H1 (cell line): ENCODE data around the gene XKR7. TPM values are rescaled to one million over a fixed set of nuclear protein-coding genes. Genes with fewer than 3 reads are reported as not detected.

Experiments used
- ASH2L ChIP-seq: fragments of 200-600, 300-600 bp; sonication (generic); IDR thresholded peaks from one replicate; pipeline ENCODE4 v1.7.1; 2017; ENCODE audit warnings: low read length
- CBX5 ChIP-seq: fragments of 300-800, 300-1000 bp; sonication (generic); IDR thresholded peaks from 2 replicates; pipeline ENCODE4 v1.7.1; 2016; ENCODE audit warnings: antibody characterized with exemption, low read length, low read depth
- CHD2 ChIP-seq: IDR thresholded peaks from 2 replicates; pipeline ENCODE4 v1.6.1; 2012; ENCODE audit warnings: low read length, improper control_type of control experiment
- EP300 ChIP-seq, 2 experiments: IDR thresholded peaks; 1 replicate in 1 of 2; 2 replicates in 1 of 2; pipeline ENCODE4 v1.6.1; 2011 to 2012; ENCODE audit warnings: low read depth in 2 of 2, low read length in 2 of 2, mild to moderate bottlenecking in 2 of 2, borderline replicate concordance in 1 of 2, inconsistent platforms in 1 of 2, moderate library complexity in 1 of 2
- FOSL1 ChIP-seq: IDR thresholded peaks from 2 replicates; pipeline ENCODE4 v1.6.1; 2011; ENCODE audit warnings: mild to moderate bottlenecking, low read depth, low read length, moderate library complexity; ENCODE audit not compliant: insufficient read depth
- HDAC6 ChIP-seq: IDR thresholded peaks from one replicate; pipeline ENCODE4 v1.7.1; 2012; ENCODE audit warnings: low read depth, mild to moderate bottlenecking, inconsistent platforms, low read length, moderate library complexity
- NANOG ChIP-seq: IDR thresholded peaks from 2 replicates; pipeline ENCODE4 v1.6.1; 2011; ENCODE audit warnings: low read length, low read depth, mild to moderate bottlenecking, inconsistent platforms; ENCODE audit not compliant: insufficient read depth, poor library complexity, severe bottlenecking
- POU5F1 ChIP-seq: IDR thresholded peaks from 2 replicates; pipeline ENCODE4 v1.6.1; 2011; ENCODE audit warnings: low read depth, mild to moderate bottlenecking, low read length, moderate library complexity
- RBBP5 ChIP-seq: IDR thresholded peaks from 2 replicates; pipeline ENCODE4 v1.7.1; 2012; ENCODE audit warnings: low read depth, mild to moderate bottlenecking, inconsistent platforms, low read length, moderate library complexity, borderline replicate concordance
- RNF2 ChIP-seq: fragments of 200-900, 300-1000 bp; sonication (generic); IDR thresholded peaks from 2 replicates; pipeline ENCODE4 v1.7.1; 2016; ENCODE audit warnings: borderline replicate concordance, low read depth, mild to moderate bottlenecking, antibody characterized with exemption, low read length; ENCODE audit not compliant: poor library complexity, severe bottlenecking; ENCODE audit errors: missing control alignments
- SIN3A ChIP-seq, 2 experiments: IDR thresholded peaks in 1 of 2; conservative IDR thresholded peaks in 1 of 2; 2 replicates each; pipeline ENCODE4 v1.6.1; 2011 to 2012; ENCODE audit warnings: low read length in 2 of 2, improper control_type of control experiment in 1 of 2, low read depth in 1 of 2, mild to moderate bottlenecking in 1 of 2
- SIRT6 ChIP-seq: IDR thresholded peaks from one replicate; pipeline ENCODE4 v1.7.1; 2012; ENCODE audit warnings: low read length, inconsistent platforms
- SP2 ChIP-seq: IDR thresholded peaks from 2 replicates; pipeline ENCODE4 v1.6.1; 2012; ENCODE audit warnings: mild to moderate bottlenecking, low read length, inconsistent platforms
- TAF1 ChIP-seq: IDR thresholded peaks from 2 replicates; pipeline ENCODE4 v1.6.1; 2011; ENCODE audit warnings: mild to moderate bottlenecking, low read depth, low read length
- TCF12 ChIP-seq: IDR thresholded peaks from 2 replicates; pipeline ENCODE4 v1.6.1; 2011; ENCODE audit warnings: low read depth, mild to moderate bottlenecking, low read length
- TEAD4 ChIP-seq: IDR thresholded peaks from 2 replicates; pipeline ENCODE4 v1.6.1; 2012; ENCODE audit warnings: low read depth, low read length, inconsistent platforms, mixed read lengths
- YY1 ChIP-seq: IDR thresholded peaks from 2 replicates; pipeline ENCODE4 v1.6.1; 2011; ENCODE audit warnings: low read depth, mild to moderate bottlenecking, low read length
- polyA plus RNA-seq, 7 experiments: library from polyadenylated mRNA; depleted of rRNA in 3 of 7; stranded (reverse) in 5 of 7; unstranded in 2 of 7; fragments of >200 nt in 5 of 7; fragments of 200-250 nt in 2 of 7; gene quantifications; 1 replicate in 5 of 7; 2 replicates in 1 of 7; 4 replicates in 1 of 7; pipeline versions ENCODE4 v1.2.1 to v1.2.3, GENCODE V29; 2011 to 2013; ENCODE audit warnings: missing spikeins in 2 of 7, mixed read lengths in 2 of 7
- total RNA-seq: library from RNA; stranded (reverse); fragmentation: NEBNext Ultra II Directional; extraction: Animal tissue kit (Norgen Biotek cat#: 25700); gene quantifications from 2 replicates; pipeline ENCODE4 v1.2.1, GENCODE V29; 2021
- TF ChIP-seq, protein P1 (sequence below): IDR thresholded peaks from 2 replicates; pipeline ENCODE4 v1.6.1; 2012; ENCODE audit warnings: inconsistent platforms
- TF ChIP-seq, protein P2 (sequence below): IDR thresholded peaks from 2 replicates; pipeline ENCODE4 v1.6.1; 2011; ENCODE audit warnings: low read length, improper control_type of control experiment

Gene XKR7
- total and polyA plus RNA-seq, 2 of the 8 experiments (the other 6 are each of a cell fraction or from before 2014, with no cell fraction given) = 1.8 to 2.4 TPM

- TF ChIP-seq, protein P1, sequence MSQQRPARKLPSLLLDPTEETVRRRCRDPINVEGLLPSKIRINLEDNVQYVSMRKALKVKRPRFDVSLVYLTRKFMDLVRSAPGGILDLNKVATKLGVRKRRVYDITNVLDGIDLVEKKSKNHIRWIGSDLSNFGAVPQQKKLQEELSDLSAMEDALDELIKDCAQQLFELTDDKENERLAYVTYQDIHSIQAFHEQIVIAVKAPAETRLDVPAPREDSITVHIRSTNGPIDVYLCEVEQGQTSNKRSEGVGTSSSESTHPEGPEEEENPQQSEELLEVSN = no peak
- TF ChIP-seq CBX5 = no peak
- TF ChIP-seq POU5F1 = no peak
- no peak for TF ChIP-seq SP2
- TF ChIP-seq RNF2 = no peak
- TF ChIP-seq YY1 = peak; percentile 76; the same call in 1 of the 2 replicates
- TF ChIP-seq, protein P2, sequence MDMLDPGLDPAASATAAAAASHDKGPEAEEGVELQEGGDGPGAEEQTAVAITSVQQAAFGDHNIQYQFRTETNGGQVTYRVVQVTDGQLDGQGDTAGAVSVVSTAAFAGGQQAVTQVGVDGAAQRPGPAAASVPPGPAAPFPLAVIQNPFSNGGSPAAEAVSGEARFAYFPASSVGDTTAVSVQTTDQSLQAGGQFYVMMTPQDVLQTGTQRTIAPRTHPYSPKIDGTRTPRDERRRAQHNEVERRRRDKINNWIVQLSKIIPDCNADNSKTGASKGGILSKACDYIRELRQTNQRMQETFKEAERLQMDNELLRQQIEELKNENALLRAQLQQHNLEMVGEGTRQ = no peak
- no peak for TF ChIP-seq TCF12
- TF ChIP-seq SIN3A (conservative IDR thresholded peaks at IDR 0.05 in 1 of 2, IDR thresholded peaks at IDR 0.05 in 1 of 2; ENCODE audit: low read depth in 1 of 2, low read length in 2 of 2) = peak in 1 of 2 experiments; percentile 29; a peak in 1 of 4 replicates
- peak; percentile 94 for TF ChIP-seq TEAD4
- no peak; a peak in 1 of 3 replicates for TF ChIP-seq EP300 (IDR thresholded peaks at IDR 0.05; ENCODE audit: borderline replicate concordance in 1 of 2, low read depth in 2 of 2, low read length in 2 of 2)
- no peak for TF ChIP-seq FOSL1
- no peak for TF ChIP-seq SIRT6
- TF ChIP-seq ASH2L = peak; percentile 23
- TF ChIP-seq HDAC6 = no peak
- TF ChIP-seq CHD2 = no peak
- TF ChIP-seq TAF1 = peak; percentile 51; the same call in 1 of the 2 replicates
- TF ChIP-seq NANOG = no peak
- no peak for TF ChIP-seq RBBP5
Observed at GRCh38 chr20:31967830-31968249, at the start of gene XKR7 (continued).
